GM12864 (cell line): ENCODE measurements around the gene MIER3.

Experiments used
- DNase-seq: peaks from one replicate; pipeline ENCODE4 v3.0.0-alpha.2; 2011; ENCODE audit warnings: low read depth
- H3K4me3 ChIP-seq: 2 replicates; pipeline ENCODE4 v1.5.1; 2011; ENCODE audit warnings: mild to moderate bottlenecking, low read depth, low read length, control low read depth
- TF ChIP-seq, protein P1 (sequence below): IDR thresholded peaks from 2 replicates; pipeline ENCODE4 v1.5.1; 2011; ENCODE audit warnings: low read depth, mild to moderate bottlenecking, moderate library complexity, low read length, control low read depth, inconsistent platforms; ENCODE audit errors: missing control alignments

MIER3 gene

DNA sequence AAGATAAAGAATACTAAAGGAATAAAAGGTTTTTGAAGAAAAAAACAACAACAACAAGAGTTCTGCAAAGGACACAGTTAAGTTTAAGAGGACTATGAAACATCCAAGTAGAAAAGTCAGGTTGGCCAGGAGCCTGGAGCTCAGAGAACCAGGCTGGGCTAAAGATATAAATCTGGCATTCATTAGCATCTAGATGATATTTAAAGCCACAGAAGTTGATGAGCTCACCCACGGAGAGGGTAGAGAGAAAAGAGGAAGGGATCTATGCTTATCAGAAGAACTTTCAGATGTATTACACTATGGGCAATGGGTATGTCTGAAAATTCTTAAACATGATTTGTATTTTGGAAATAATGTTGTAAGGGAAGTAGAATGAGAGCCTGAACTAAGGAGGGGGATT, 9.9 kb downstream of the MIER3 start:
- H3K4me3 ChIP-seq: no peak overlapping the region
- TF ChIP-seq, protein P1, sequence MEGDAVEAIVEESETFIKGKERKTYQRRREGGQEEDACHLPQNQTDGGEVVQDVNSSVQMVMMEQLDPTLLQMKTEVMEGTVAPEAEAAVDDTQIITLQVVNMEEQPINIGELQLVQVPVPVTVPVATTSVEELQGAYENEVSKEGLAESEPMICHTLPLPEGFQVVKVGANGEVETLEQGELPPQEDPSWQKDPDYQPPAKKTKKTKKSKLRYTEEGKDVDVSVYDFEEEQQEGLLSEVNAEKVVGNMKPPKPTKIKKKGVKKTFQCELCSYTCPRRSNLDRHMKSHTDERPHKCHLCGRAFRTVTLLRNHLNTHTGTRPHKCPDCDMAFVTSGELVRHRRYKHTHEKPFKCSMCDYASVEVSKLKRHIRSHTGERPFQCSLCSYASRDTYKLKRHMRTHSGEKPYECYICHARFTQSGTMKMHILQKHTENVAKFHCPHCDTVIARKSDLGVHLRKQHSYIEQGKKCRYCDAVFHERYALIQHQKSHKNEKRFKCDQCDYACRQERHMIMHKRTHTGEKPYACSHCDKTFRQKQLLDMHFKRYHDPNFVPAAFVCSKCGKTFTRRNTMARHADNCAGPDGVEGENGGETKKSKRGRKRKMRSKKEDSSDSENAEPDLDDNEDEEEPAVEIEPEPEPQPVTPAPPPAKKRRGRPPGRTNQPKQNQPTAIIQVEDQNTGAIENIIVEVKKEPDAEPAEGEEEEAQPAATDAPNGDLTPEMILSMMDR: no peak
- no peak for DNase-seq

- TF ChIP-seq, protein P1: no peak
- H3K4me3 ChIP-seq: no peak overlapping the region
- DNase-seq: no peak
Measured at GRCh38 chr5:56938858-56939257, 13.1 kb downstream of the MIER3 start.

GRCh38 chr5:56934325-56934724, 17.6 kb downstream of the MIER3 start:
- TF ChIP-seq, protein P1: no peak
- H3K4me3 ChIP-seq: no peak overlapping the region
- DNase-seq: no peak

- H3K4me3 ChIP-seq: no peak overlapping the region
- TF ChIP-seq, protein P1: no peak
- no peak for DNase-seq
Measured at GRCh38 chr5:56922922-56923321, 29.0 kb downstream of the MIER3 start.

- no peak for DNase-seq
- TF ChIP-seq, protein P1: no peak
- H3K4me3 ChIP-seq: no peak overlapping the region
Measured at GRCh38 chr5:56919942-56920662, 31.8 kb downstream of the MIER3 start.

- no peak overlapping the region for H3K4me3 ChIP-seq
- TF ChIP-seq, protein P1: no peak
- DNase-seq: no peak
Measured at GRCh38 chr5:56918054-56918453, 33.9 kb downstream of the MIER3 start.

GRCh38 chr5:56917534-56917933, 34.4 kb downstream of the MIER3 start:
- H3K4me3 ChIP-seq: no peak overlapping the region
- no peak for DNase-seq
- TF ChIP-seq, protein P1: no peak
